ENCODE measurements around the gene ADAMTS3.

The ADAMTS3 gene

DNA sequence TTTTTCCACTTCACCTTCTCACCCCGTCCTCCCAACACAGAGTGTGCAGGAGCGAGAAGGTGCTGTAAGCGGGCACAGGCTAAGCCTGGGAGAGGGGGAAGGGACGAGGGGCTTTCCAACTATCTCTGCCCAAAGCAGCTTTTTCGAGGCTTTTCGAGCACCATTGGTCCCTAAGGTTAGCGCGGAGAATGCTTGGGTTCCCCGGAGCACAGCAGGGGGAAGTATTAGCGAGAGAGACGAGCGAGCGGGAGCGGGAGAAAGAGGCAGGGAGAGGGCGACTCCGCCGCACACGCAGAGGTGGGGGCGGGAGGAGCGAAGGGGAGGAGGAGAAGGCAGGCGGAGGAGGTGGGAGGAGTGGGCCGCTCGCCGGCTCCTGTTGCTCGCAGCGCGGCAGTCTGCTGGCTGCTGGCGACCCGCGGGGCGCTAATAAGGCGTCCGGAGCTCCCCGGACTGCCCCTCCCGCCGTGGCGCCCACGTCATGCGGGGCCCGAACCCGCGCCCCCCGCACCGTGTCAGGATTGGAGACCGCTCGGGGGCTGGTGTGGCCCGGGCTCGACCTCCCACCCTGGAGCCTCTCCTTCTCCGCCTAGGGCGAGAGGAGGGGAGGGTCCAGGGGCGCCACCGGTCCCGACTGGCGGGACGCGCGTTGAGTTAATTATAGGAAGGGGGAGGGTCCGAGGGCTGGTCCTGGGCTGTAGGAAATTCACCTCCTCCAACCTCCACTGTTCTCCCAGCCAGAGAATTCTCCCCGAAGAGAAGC is at the start of gene ADAMTS3:
ADAMTS3 (minus strand) TSS at position 263 of the 760 bp plus-strand sequence. CDS start 459 bp downstream, outside the sequence.
- DNase-seq = peak in 1 of 2 donors; percentile 1

GRCh38 chr4:72613959-72614358 is 44.9 kb upstream of the ADAMTS3 start:
- DNase-seq = no peak

DNA sequence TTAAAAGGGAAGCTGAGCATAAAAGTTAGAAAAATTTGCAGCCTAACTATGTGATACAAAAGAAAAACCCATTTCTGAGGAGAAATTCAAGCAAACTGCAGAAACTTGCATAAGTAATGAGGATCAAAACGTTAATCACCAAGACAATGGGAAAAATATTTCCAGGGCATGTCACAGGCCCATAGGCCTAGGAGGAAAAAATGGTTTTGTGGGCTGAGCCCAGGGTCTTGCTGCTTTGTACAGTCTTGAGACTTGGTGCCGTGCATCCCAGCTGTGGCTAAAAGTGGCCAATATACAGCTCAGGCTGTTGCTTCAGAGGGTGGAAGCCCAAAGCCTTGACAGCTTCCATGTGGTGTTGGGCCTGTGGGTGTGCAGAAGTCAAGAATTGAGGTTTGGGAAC is 37.7 kb upstream of the ADAMTS3 start:
- no peak for DNase-seq

- DNase-seq = no peak
Measured at GRCh38 chr4:72604324-72604723, 35.3 kb upstream of the ADAMTS3 start.

DNA sequence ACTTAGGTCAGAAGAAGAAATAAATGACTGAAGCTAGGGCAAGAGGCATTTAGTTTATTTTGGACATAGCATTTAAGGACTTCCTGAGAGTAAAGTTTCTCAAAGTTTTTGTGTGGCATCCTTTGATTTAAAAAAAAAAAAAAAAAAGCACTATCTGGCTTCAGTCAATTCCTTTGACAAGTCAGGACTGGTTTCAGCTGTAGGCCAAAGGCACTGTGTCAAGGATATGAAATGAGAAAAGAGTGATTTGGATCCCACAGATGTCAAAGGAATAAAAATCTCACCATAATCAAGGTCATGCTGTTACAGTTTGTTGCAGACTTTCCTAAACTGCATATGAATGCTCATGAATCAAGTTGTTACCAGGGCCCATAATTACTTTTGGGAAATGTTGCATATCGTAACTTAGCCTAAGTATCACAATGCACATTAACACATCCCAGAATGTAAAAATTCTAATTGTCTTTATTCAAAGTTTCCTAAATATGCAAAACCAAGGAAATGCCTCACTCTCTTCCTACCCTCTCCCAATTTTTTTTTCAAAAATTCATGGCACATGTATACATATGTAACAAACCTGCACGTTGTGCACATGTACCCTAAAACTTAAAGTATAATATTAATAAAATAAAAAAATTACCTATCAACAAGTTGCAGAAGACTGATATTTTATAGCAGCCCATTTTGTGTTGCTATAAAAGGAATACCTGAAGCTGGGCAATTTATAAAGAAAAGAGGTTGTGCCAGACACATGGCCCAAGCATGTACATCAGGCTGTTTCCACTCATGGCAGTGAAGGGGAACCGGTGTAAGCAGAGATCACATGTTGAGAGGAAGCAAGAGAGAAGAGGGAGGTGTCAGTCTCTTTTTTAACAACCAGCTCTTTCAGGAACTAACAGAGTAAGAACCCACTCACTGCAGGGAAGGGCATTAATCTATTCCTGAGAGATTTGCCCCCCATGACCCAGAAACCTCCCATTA is 33.7 kb upstream of the ADAMTS3 start:
- no peak for DNase-seq

DNA sequence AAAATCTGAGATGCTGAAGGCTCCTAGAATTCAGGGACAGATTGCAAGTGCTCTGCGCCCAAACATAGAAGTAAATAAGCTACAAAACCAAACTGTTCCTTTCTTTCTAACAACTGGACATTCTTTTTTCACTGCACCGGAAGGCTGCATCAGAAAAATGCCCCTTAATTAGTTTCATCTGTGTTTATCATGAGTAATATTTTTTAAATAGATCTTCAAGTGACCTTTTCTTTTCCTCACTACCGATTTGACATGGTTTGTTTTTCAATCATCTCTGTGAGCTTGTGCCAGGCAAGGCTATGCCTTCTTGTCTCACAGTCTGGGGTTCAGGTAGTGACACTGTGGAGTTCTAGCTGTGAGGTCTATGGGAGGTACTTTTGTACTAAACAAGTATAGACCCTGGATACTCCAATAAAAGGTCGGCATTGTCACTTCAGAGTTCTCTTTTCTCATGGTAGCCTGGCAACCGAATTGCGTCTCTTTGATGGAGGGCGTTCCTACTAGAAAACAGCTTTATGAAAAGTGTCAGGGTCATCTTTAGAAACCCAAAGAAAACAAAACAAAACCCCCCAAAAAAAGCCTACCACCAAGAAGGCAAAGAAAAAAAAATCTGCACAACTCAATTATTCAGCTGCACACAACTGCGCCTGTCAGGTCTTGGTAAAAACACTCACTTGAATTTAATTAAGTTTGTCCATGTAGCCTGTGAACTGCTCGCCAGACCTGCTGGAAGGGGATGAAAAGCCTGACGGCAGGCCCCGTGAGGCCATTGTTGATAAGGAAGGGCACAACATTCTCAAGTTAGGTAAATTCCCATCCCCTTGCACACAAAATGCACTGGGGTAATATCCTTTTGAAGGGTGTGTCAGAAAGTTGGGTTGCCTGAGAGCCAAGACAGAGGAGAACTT is 22.8 kb upstream of the ADAMTS3 start:
- no peak for DNase-seq

DNA sequence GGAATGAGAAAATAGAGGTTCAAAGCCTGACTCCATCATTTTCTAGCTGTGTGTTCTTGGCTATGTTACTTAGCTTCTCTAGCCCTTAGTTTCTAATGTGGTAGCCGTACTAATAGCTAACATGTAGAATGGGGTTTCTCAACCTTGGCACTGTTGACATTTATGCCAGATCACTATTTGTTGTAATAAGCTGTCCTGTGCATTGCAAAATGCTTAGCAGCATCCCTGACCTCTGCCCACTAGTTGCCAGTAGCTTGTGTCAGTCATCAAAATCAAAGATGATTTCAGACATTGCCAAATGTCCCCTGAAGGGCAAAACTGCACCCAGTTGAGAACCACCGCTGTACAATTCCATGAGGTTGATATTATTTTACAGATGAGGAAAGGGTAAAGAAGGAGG is 18.3 kb upstream of the ADAMTS3 start:
- no peak for DNase-seq

GRCh38 chr4:72582853-72583252 is 13.8 kb upstream of the ADAMTS3 start:
- no peak for DNase-seq

DNA sequence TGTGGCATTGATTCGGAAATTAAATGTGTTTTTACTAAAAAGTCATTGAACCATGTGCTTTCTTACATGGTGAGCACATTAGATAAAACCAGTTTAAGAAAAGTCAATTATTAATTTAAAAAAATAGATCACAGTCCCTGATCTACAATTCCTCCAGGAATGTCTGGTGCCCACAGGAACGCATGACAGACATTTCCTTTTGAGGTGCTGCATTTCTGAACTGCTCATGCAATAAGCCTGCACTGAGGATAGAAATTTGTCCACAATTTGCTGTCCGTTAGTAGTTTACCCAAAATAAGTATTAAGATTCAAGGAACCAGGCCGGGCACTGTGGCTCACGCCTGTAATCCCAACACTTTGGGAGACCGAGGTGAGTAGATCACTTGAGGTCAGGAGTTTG is 8.2 kb upstream of the ADAMTS3 start:
- no peak for DNase-seq

DNA sequence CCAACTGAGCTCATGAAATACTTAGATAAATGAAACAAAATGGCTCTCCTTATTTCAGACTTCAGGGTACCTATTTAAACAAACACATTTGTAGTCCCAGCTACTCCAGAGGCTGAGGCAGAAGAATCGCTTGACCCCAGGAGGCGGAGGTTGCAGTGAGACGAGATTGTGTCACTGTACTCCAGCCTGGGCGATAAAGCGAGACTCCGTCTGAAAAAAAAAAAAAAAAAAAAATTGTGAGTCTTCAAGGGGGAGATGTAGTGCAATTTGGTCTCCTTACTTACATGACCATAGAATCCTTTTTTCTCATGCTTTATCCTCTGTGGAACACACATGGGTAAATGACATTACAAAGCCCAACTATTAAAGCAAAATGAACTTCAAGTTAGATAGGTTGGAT is 2.3 kb upstream of the ADAMTS3 start:
- DNase-seq = no peak

DNA sequence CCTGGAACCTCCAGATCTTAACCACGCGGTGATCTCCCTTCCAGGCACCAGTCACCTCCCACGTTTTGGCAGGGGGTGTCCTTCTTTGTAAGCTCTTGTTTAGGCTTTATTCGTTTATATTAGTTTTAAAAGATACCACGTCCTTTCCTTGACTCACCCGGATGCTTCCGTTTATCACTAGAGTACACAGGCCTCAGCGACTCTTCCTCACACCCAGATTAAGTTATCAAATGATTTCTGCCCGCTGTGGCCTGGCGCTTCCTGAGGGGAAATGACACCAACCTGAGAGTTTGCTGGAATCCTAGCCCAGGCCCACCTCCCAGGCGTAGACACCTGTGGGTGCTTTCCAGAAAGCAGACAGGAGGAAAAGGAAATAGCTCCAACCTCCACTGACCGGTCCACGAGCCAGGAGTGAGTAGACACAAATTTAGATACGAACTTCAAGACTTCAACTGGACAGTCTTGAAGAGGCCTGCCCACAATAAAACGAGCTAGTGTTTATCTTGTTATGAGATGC is 756 bp upstream of the ADAMTS3 start:
- no peak for DNase-seq

GRCh38 chr4:72567821-72568675 is 973 bp downstream of the ADAMTS3 start:
- peak in 1 of 2 donors; percentile 7 for DNase-seq

DNA sequence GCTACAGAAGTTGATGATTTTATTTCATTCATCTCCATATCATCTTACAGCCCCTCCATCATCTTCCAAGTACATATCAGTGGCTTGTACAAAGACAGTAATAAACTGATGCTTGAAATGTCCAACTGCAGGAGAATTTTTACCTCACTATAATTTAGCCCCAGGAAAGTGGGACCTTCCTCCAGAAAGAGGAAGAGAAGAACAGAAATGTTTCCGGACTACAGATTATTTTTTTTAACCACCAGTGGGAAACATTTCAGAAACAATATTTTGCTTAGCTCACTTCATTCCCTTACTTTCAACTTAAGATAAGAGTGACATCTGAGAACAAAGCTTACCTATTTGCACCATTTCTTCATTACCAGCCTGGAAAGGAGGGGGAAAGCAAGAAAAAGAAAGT is 2.0 kb downstream of the ADAMTS3 start:
- no peak for DNase-seq

DNA sequence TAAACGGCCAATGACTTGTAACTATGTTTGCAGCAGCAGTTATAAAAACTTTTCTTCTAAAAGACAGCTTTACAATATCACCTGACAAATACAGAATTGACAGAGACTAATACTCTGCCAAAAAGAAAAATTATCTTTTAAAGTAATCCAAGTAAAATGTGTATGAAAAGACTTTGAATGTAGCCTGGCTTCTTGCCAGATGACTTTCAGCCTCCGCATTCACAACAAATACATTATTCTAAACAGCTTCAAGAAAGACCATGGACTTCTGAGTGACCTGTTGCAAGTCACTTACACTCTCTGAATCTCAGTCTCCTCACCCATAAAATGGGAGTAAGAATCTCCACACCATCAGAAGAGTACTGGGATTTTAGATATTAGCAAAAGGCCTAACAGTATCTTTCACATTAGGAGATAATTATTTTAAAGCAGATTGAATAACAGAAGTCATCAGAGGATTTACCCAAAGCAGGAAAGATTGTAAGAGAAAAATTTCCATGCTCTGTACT is 2.5 kb downstream of the ADAMTS3 start:
- no peak for DNase-seq

GRCh38 chr4:72564789-72565188 is 4.2 kb downstream of the ADAMTS3 start:
- DNase-seq = no peak

GRCh38 chr4:72564184-72564583 is 4.8 kb downstream of the ADAMTS3 start:
- DNase-seq = no peak

DNA sequence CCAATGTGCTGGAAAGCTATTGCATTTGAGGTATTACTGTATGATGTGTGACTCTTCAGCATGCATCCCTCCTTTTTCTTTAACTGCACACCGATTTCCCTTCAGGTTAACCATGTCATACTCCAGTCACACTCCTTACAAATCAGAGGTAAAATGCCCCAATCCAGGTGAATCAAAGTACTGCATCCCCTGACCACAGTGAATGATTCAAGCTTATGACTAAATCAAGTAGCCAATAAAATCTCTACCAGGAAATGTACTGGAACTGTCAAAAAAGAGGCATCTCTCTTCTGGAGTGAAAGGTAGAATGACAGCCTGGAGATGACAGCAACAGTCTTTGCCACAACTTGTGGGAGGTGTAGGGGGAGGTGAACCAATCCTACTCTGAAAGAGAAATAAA is 10.4 kb downstream of the ADAMTS3 start:
- no peak for DNase-seq

DNA sequence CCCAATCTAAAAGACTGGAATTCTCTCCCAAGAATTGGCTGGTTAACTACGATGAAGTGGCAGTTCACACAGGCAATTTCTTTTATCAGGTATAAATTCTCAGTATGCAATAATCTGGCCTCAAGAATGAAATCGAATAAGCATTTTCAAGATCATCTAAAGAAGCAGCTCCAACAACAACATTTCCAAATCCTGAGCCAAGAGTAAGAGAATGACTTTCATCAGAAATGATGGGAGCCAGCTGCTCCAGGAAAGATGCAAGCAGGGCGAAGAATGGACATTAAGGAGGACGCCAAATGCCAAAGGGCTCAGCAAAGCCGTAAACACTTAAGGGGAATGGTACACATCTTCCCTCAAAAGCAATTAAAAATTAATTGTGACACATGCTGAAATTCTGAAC is 12.0 kb downstream of the ADAMTS3 start:
- DNase-seq = no peak

DNA sequence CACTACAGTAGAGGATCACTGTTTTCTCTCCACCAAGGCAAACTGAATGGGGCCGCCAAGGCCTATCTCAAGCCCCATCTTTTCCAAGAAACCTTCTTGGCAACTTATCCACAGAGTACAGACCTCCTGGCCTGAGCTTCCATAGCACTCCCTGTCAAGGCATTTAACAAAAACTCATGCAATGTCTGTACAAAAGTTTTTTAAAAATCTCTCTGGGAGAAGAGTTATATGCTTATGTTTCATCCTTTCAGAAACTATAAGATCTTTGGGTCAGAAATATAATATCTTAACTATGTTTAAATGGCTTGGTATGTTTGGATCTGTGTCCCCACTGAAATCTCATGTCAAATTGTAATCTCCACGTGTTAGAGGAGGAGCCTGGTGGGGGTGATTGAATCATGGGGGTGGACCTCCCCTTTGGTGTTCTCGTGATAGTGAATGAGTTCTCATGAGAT is 13.6 kb downstream of the ADAMTS3 start:
- no peak for DNase-seq

DNA sequence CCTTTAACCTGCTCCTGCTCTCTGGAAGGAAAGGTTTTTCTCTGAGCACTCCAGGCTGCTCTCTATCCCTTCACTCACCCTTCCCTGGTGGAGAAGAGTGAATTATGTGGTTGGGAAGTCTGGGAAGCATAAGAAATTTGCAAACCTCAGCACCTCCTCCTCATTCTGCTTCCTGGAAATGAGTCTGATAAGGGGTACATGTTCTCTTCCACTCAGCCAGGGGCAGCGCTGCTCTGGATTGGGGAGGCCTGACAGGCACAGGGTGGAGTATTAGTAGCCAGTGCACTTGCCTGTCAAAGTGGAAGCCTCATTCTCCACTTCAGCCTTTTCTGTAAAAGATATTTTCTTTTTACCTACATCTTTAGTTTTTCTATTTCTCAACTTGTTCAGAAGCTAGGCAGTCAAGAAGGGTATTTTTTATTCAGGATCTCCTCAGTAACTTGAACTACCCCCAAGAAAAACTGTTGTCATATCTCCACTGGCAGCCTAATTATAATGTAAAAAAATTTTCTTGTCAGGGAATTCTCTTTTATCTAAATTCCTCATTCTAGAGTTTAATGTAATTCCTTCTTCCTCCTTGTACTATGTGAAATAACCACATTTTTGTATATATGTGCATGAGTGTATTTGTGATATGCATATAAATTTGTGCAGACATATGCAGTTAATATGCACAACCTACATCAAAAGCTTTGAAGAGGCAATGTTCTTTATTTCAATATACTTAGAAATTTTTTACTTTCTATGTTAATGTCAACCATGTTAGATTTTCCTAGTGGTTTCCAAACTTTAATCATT is 15.3 kb downstream of the ADAMTS3 start:
- no peak for DNase-seq

All from CD4-positive, alpha-beta T cell treated with Interferon alpha-2 for 1 hour (primary cell).